H9 (cell line): Measurements from ENCODE around the gene MRPL53. TPM values are rescaled to one million over a fixed set of nuclear protein-coding genes. Genes with fewer than 3 reads are reported as not detected.

Experiments used
- DNase-seq: peaks from one replicate; pipeline ENCODE4 v3.0.0-alpha.2; 2017
- H2AFZ ChIP-seq: one replicate; pipeline ENCODE4 v1.6.1; 2013; ENCODE audit warnings: mild to moderate bottlenecking, low read length, control low read depth, moderate library complexity
- H2AK5ac ChIP-seq: 2 replicates; pipeline ENCODE4 v1.6.1; 2013; ENCODE audit warnings: low read length, control low read depth, mixed read lengths; ENCODE audit not compliant: insufficient read length
- H2BK120ac ChIP-seq: one replicate; pipeline ENCODE4 v1.6.1; 2013; ENCODE audit warnings: low read depth, mild to moderate bottlenecking, low read length, control low read depth, inconsistent platforms; ENCODE audit not compliant: poor library complexity, severe bottlenecking
- H2BK12ac ChIP-seq: 2 replicates; pipeline ENCODE4 v1.6.1; 2013; ENCODE audit warnings: low read length, control low read depth, mixed read lengths, low read depth; ENCODE audit not compliant: insufficient read length
- H2BK15ac ChIP-seq: 2 replicates; pipeline ENCODE4 v1.6.1; 2013; ENCODE audit warnings: low read depth, low read length, control low read depth
- H2BK20ac ChIP-seq: one replicate; pipeline ENCODE4 v1.6.1; 2013; ENCODE audit warnings: low read depth, mild to moderate bottlenecking, low read length, control low read depth, inconsistent platforms; ENCODE audit not compliant: poor library complexity, severe bottlenecking
- H2BK5ac ChIP-seq: 2 replicates; pipeline ENCODE4 v1.6.1; 2013; ENCODE audit warnings: low read length, control low read depth, mixed read lengths; ENCODE audit not compliant: insufficient read length
- H3K14ac ChIP-seq: 2 replicates; pipeline ENCODE4 v1.6.1; 2013; ENCODE audit warnings: low read length, control low read depth; ENCODE audit not compliant: insufficient read depth
- H3K18ac ChIP-seq: 2 replicates; pipeline ENCODE4 v1.6.1; 2013; ENCODE audit warnings: low read depth, mild to moderate bottlenecking, mixed read lengths, low read length, control low read depth; ENCODE audit not compliant: insufficient read length
- H3K23ac ChIP-seq: 2 replicates; pipeline ENCODE4 v1.6.1; 2013; ENCODE audit warnings: low read length, control low read depth, mixed read lengths, low read depth; ENCODE audit not compliant: insufficient read length
- H3K23me2 ChIP-seq: 2 replicates; pipeline ENCODE4 v1.6.1; 2013; ENCODE audit warnings: low read depth, mild to moderate bottlenecking, mixed read lengths, low read length, control low read depth; ENCODE audit not compliant: insufficient read length, poor library complexity, severe bottlenecking
- H3K27ac ChIP-seq: 2 replicates; pipeline ENCODE4 v1.5.1; 2013; ENCODE audit warnings: low read length, control low read depth, mixed read lengths, low read depth; ENCODE audit not compliant: insufficient read length
- H3K27me3 ChIP-seq: 2 replicates; pipeline ENCODE4 v1.6.1; 2013; ENCODE audit warnings: low read length, control low read depth, inconsistent platforms; ENCODE audit not compliant: insufficient read depth
- H3K4ac ChIP-seq: 2 replicates; pipeline ENCODE4 v1.6.1; 2013; ENCODE audit warnings: low read depth, mild to moderate bottlenecking, control low read depth, inconsistent platforms, low read length, moderate library complexity
- H3K4me1 ChIP-seq: 2 replicates; pipeline ENCODE4 v1.6.1; 2013; ENCODE audit warnings: low read length, control low read depth, inconsistent platforms; ENCODE audit not compliant: insufficient read depth
- H3K4me2 ChIP-seq: 2 replicates; pipeline ENCODE4 v1.6.1; 2013; ENCODE audit warnings: low read length, control low read depth, mixed read lengths; ENCODE audit not compliant: insufficient read length, insufficient read depth
- H3K56ac ChIP-seq: 2 replicates; pipeline ENCODE4 v1.6.1; 2013; ENCODE audit warnings: low read depth, mild to moderate bottlenecking, mixed read lengths, low read length, control low read depth; ENCODE audit not compliant: insufficient read length
- H3K79me1 ChIP-seq: 2 replicates; pipeline ENCODE4 v1.6.1; 2013; ENCODE audit warnings: low read depth, mild to moderate bottlenecking, moderate library complexity, low read length, control low read depth, inconsistent platforms; ENCODE audit not compliant: insufficient read depth, poor library complexity, severe bottlenecking
- H3K79me2 ChIP-seq: 2 replicates; pipeline ENCODE4 v1.6.1; 2013; ENCODE audit warnings: low read length, control low read depth, inconsistent platforms; ENCODE audit not compliant: insufficient read depth
- H3K9ac ChIP-seq: 2 replicates; pipeline ENCODE4 v1.6.1; 2013; ENCODE audit warnings: low read length, control low read depth, mixed read lengths; ENCODE audit not compliant: insufficient read length; ENCODE audit errors: extremely low read depth
- H3K9me3 ChIP-seq: one replicate; pipeline ENCODE4 v1.6.1; 2013; ENCODE audit warnings: low read depth, low read length, inconsistent platforms; ENCODE audit not compliant: control insufficient read depth
- H3T11ph ChIP-seq: one replicate; pipeline ENCODE4 v1.6.1; 2013; ENCODE audit warnings: mild to moderate bottlenecking, low read length, control low read depth, inconsistent platforms
- H4K20me1 ChIP-seq: one replicate; pipeline ENCODE4 v1.6.1; 2013; ENCODE audit not compliant: control insufficient read depth, insufficient read length, insufficient read depth
- H4K5ac ChIP-seq: 2 replicates; pipeline ENCODE4 v1.6.1; 2013; ENCODE audit warnings: low read depth, mild to moderate bottlenecking, mixed read lengths, low read length, control low read depth; ENCODE audit not compliant: insufficient read length
- H4K8ac ChIP-seq: replicated peaks from 2 replicates; pipeline ENCODE4 v1.6.1; 2013; ENCODE audit warnings: low read length, control low read depth, mixed read lengths, low read depth; ENCODE audit not compliant: insufficient read length
- H4K91ac ChIP-seq: 2 replicates; pipeline ENCODE4 v1.6.1; 2013; ENCODE audit warnings: low read depth, mild to moderate bottlenecking, moderate library complexity, mixed read lengths, low read length, control low read depth; ENCODE audit not compliant: insufficient read length
- H3K27ac Mint-ChIP-seq, 3 experiments: 2 replicates in 2 of 3; 3 replicates in 1 of 3; pipeline ENCODE4 v1.8.0; 2020 to 2021; ENCODE audit warnings: mixed read lengths in 3 of 3, mild to moderate bottlenecking in 1 of 3, moderate library complexity in 1 of 3
- H3K27me3 Mint-ChIP-seq: 2 replicates; pipeline ENCODE4 v1.8.0; 2021; ENCODE audit warnings: low read depth, mild to moderate bottlenecking, moderate library complexity, mixed read lengths
- H3K36me3 Mint-ChIP-seq, 3 experiments: 2 replicates in 2 of 3; 3 replicates in 1 of 3; pipeline ENCODE4 v1.8.0; 2020 to 2021; ENCODE audit warnings: low read depth in 3 of 3, mixed read lengths in 3 of 3; ENCODE audit not compliant: insufficient read depth in 1 of 3
- H3K4me1 Mint-ChIP-seq, 2 experiments: 2 replicates each; pipeline ENCODE4 v1.8.0; 2020; ENCODE audit warnings: mixed read lengths in 2 of 2
- H3K4me3 Mint-ChIP-seq, 2 experiments: 2 replicates in 1 of 2; 3 replicates in 1 of 2; pipeline ENCODE4 v1.8.0; 2020 to 2021; ENCODE audit warnings: mild to moderate bottlenecking in 2 of 2, mixed read lengths in 2 of 2, moderate library complexity in 1 of 2
- H3K9me3 Mint-ChIP-seq, 2 experiments: 2 replicates in 1 of 2; 3 replicates in 1 of 2; pipeline ENCODE4 v1.8.0; 2020; ENCODE audit warnings: mild to moderate bottlenecking in 2 of 2, mixed read lengths in 2 of 2, moderate library complexity in 1 of 2
- CTCF ChIP-seq: fragments of 200-600 bp; sonication (generic); conservative IDR thresholded peaks from 3 replicates; pipeline ENCODE4 v1.8.0; 2021; ENCODE audit warnings: antibody characterized with exemption, mild to moderate bottlenecking
- WGBS: extraction: QIAGEN DNeasy Blood & Tissue Kit; methylation state at CpG from one replicate; pipeline ENCODE4 v1.1.7; 2013; ENCODE audit warnings: missing lambda C conversion rate, low lambda C conversion rate, mixed read lengths; ENCODE audit not compliant: insufficient read length; ENCODE audit errors: extremely low coverage; 5-methylcytosine and 5-hydroxymethylcytosine counted together
- total RNA-seq: library from RNA; stranded (reverse); gene quantifications from 2 replicates; pipeline ENCODE4 v1.2.1, GENCODE V29; 2021

The MRPL53 gene
- total RNA-seq, 1 experiment from 2014 or later, result 59.5 TPM

- H2BK15ac ChIP-seq, result no peak overlapping the region
- H3K9ac ChIP-seq, result no peak overlapping the region
- H3T11ph ChIP-seq, result no peak overlapping the region
- no peak overlapping the region for H2AK5ac ChIP-seq
- H3K4ac ChIP-seq, result no peak overlapping the region
- H3K79me2 ChIP-seq, result no peaks in the 10 kb centered on the region
- H2BK5ac ChIP-seq, result no peak overlapping the region
- H3K23ac ChIP-seq, result no peak overlapping the region
- peaks cover 80% of the 10 kb centered on the region for H3K27me3 ChIP-seq
- Mint-ChIP-seq H3K9me3 (peaks cover 2 to 5% of the 10 kb centered on the region in 2 experiments; a peak in 4 of 5 replicates), H3K36me3 (peaks cover 24 to 33% (median 26%) of the 10 kb centered on the region in 3 experiments), H3K27ac (no peak overlapping the region), H3K4me1 (peaks cover 59 to 71% of the 10 kb centered on the region in 2 experiments), H3K4me3 (peak overlapping the region; percentile 72 to 85), H3K27me3 (peaks cover 87% of the 10 kb centered on the region)
- no peak overlapping the region for H3K14ac ChIP-seq
- H3K18ac ChIP-seq, result no peak overlapping the region
- H3K79me1 ChIP-seq, result no peaks in the 10 kb centered on the region
- H3K56ac ChIP-seq, result no peak overlapping the region
- no peaks in the 10 kb centered on the region for H4K20me1 ChIP-seq
- H3K23me2 ChIP-seq, result peaks cover 41% of the 10 kb centered on the region
- H2BK20ac ChIP-seq, result no peak overlapping the region
- H3K9me3 ChIP-seq, result no peaks in the 10 kb centered on the region
- peak overlapping the region; percentile 54 for H3K4me2 ChIP-seq
- H4K5ac ChIP-seq, result no peak overlapping the region
- WGBS, result no CpG with 5 or more reads among the region's 32 CpGs
- no peak for TF ChIP-seq CTCF
- no peak for DNase-seq
- H4K91ac ChIP-seq, result no peak overlapping the region
- no peak overlapping the region for H2BK120ac ChIP-seq
- H2AFZ ChIP-seq, result no peak overlapping the region
- peaks cover 4% of the 10 kb centered on the region; the same call in 1 of the 2 replicates for H3K4me1 ChIP-seq
- H2BK12ac ChIP-seq, result no peak overlapping the region
- H3K27ac ChIP-seq, result no peak overlapping the region
- no peak overlapping the region for H4K8ac ChIP-seq
Observed at GRCh38 chr2:74502147-74502719, 29.8 kb upstream of the MRPL53 start.
